Stimulated activated CD4-positive, alpha-beta T cell treated with anti-CD3 and anti-CD28 coated beads, Interleukin-12 subunit alpha, Interleukin-12 subunit beta, amount 100 ng/mL, for 48 hours (primary cell): Measurements from ENCODE around the gene CYP4V2.

Experiments used
- DNase-seq, 3 donors: peaks; one replicate each; pipeline ENCODE4 v3.0.0-alpha.2; 2020; ENCODE audit warnings: low read depth in 2 of 3, low spot score in 1 of 3

Gene CYP4V2

DNA sequence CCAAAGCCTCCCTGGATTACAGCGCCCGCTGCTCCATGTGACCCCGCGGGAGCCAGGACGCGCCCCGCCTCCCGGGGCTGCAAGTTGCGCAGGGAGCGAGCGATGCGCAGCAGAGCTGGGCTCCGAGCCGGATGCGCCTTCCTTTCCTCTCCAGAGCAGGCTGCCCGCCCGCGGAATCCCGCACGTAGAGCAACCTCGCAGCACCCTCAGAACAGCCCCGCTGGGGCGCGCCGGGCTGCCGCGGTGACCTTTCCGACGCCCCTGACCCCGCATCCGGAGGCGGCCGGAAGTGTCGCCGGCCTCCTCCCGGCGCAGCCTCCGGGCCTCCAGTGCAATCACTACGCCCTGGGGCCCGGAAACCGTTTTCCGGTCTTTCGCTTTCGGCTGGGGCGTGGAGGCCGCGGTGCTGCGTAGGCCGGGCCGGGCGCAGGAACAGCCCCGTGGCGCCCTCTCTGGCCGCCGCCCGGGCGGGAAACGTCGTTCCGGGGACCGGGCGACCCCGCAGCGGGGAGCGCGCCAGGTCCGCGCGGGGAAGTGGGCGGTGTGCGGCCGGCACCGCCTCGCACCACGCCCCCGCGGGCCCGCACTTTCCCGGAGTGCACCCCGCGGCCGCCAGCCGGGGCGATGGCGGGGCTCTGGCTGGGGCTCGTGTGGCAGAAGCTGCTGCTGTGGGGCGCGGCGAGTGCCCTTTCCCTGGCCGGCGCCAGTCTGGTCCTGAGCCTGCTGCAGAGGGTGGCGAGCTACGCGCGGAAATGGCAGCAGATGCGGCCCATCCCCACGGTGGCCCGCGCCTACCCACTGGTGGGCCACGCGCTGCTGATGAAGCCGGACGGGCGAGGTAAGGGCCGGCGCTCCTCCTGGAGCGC is at the start of gene CYP4V2:
TSS of gene CYP4V2 (plus strand) at position 368 of the 866 bp plus-strand sequence. CDS start at position 625, 257 bp downstream.
- peak; percentile 77 to 83 (median 80) for DNase-seq

DNA sequence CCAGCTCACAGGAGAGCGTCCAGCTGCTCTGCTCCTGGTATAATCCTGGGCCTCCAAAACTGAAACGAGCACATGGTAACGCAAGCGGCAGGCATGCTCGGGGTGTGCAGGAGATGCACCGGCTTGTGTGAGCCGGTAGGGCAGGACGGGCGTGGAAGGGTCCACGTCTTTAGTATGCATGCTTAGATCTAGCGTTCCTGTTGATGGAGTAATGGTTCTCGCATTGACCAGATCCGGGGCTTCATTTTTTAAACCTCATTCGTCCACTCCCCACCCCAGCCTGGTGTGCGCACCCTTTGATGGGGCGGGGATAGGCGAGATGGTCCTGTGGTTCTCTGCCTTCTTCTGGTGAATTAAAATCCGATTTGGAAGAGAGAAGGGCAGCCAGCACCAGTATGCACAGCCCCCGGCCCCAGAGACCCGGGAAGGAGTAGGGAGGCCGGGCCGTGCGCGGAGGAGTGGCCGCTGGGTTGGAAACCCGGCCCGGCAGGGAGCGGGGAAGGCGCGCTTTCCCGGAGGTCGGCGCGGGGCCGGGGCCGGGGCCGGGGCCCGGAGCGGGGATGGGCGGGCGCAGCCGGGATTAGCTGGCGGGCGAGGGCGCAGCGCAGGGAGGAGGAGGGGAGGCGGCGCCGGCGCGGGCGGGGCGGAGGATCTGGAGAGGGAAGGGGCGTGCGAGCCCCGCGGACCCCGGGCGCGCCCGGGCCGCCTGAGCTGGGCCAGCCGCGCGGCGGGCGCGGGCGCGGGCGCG is 47.0 kb upstream of the CYP4V2 start:
- no peak for DNase-seq

DNA sequence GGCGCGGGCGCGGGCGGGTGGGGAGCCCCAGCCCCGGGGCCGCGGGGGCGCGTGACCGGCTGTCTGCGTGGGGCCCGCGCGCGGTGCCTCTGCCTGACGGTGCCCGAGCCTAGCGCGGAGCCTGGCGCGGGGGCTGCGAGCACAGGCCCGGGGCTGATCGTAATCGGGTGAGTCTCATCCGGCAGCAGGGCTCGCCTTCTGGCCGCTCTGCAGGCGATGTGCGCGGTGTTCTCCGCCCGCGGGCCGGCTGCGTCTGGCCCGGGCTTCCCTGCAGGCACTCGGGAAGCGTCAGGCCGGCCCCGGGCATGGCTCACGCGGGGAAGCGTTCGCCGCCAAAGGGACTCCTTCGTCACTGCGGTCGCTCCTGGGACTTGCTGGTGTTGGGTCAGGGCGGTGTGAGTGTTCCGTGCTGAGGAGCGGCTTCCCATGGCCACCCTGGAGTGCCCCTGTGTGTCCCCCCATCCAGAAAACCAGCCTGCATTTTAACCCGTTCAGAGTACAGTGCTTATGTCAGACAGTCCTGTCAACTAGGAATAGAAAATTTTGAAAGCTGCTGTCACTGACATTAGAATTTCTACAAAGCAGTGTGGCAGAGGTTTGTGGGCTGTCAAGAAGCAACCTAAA is 46.3 kb upstream of the CYP4V2 start:
- DNase-seq: peak in 1 of 3 donors; percentile 12

DNA sequence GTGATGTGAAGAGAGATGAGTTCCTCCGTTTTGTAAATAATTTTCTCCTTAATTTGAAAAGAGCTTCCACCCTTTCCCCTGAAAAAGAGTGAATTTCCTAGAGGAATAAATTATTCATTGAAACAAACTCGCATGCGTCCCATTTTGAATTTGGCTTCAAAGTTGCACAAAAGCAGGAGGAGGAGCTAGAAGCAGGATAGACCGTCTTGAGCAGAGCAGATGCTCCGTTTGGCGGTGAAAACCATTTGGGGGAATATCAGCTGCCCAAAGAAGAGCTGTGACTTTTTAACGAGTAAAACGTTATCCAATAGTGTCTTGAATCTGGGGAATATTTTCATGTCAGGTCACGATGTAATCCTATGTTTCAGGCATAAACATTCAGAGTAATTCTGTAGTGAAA is 44.9 kb upstream of the CYP4V2 start:
- no peak for DNase-seq

DNA sequence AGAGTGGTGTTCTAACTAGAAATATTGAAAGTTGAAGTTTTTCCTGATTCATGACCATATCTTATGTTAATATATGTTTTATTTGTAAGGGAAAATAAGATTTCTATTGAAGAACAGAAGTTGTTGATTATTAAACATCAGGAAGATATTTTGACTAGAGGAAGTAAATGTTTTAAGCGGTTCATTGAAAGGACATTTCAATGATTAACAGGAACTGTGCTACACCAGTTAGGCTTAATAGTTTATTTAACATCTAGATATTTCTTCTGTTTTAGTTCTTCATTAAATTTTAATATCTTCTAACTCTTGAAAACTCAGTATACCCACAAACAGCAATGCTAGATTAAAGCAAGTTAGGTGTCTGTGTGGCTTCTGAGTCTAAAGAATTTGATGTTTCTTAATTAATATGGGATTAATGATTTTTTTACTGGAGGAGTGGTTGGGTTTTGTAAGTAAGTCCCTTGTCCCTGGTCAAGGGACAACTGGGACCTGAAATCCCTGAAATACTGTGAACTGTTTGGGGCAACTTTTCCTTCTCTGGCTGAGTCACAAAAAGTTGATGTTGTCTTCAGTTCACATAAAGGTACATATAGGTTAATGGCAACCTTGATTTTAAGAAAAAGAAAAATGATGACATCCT is 42.9 kb upstream of the CYP4V2 start:
- DNase-seq: no peak

DNA sequence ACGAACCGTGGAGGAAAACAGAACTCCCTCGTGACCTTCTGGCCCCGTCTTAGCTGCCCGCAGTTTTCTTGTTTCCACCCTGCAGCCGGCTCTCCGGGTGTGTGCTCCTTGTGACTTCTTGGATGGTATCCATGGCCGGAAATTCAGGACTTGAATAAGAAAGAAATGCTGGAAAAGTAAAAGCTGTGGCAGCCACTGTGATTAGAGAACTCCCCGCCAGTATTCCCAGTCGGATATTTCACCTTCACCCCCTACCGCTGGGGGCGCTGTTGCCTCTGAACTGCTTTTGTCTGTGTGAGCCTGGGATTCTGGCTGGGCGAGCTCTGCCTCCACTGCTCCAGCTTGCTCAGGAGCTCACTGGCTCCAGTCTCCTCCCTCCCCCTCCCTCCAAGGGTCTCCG is 41.5 kb upstream of the CYP4V2 start:
- DNase-seq: peak in 1 of 3 donors; percentile 20

DNA sequence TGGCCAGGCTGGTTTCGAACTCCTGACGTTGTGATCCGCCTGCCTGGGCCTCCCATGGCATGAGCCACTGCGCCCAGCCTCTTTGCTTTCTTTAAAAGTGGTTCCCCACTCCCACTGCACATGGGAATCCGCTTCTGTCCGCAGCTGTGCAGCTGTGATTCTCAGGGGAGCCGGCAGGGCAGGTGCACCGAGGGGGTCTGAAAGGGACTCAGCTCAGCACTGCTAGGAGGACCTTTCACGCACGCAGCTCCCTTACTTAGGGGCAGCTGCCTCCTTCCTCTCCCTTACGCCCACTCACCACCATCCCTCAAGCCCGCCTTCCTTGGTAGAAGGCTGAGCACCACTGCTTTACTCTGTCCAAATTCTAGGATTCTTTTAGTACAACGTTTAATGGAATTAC is 40.4 kb upstream of the CYP4V2 start:
- DNase-seq: no peak

DNA sequence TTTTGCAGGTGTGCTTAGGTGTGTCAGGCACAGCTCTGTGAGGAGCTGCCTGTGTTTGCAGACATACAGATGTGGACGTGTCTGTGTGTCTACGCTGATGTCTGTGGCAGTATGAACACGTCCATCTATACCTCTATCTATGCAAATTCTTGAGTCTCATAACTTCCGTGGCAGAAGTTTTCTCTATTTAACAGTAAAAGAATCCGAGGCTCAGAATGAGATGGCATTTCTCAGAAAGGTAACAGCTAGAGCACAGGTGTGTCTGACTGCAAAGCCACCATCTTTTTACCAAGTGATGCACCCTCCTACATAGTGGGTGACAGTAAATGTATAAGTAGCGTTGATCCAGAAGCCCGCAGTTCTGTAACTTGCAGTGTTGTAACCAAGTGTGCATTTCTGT is 39.9 kb upstream of the CYP4V2 start:
- no peak for DNase-seq

DNA sequence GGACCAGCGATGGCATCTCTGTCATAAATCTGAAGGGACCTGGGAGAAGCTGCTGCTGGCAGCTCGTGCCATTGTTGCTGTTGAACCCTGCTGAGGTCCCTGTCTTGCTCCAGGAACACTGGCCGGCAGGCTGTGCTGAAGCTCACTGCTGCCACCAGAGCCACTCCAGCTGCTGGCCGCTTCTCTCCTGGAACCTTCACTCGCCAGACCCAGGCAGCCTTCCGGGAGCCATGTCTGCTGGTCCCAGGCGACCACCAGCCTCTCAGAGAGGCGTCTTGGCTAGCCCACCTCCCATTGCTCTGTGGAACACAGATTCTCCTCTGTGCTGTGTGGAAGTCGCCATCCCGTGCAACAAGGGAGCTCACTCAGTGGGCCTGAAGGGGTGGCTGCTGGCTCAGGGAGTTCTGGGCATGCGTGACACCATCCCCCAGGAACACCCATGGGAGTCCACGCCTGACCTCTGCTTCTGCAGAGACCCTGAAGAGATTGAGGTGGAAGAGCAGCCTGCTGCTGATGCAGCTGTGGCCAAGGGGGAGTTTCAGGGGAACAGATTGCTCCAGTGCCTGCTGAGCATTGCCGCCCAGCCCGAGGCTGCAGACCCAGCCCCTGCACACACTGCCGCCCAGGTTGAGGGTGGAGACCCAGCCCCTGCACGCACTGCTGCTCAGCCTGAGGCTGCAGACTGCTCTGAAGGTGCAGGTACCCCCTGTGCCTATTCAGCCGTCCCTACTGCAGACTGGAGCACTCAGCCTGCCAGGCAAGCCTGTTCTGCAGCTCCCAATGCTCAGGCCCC is 33.1 kb upstream of the CYP4V2 start:
- no peak for DNase-seq

DNA sequence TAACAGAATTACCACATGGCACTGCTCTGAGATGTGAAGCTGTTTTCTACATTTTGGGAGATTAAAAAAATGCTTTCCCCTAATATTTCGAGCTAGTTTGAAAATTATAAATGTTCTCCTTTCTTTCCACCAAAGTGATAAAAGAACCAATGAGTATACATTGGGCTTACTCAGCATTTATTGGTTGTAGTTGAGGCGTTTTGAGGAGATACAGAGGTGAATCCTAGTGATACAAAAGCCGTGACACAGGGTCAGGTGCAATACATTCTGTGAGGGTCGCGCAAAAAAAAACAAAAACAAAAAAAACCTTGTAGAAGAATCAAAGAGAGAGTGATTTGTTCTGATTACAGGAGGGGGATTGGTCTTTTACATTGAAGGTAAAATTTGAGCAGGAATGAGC is 32.4 kb upstream of the CYP4V2 start:
- DNase-seq: no peak

DNA sequence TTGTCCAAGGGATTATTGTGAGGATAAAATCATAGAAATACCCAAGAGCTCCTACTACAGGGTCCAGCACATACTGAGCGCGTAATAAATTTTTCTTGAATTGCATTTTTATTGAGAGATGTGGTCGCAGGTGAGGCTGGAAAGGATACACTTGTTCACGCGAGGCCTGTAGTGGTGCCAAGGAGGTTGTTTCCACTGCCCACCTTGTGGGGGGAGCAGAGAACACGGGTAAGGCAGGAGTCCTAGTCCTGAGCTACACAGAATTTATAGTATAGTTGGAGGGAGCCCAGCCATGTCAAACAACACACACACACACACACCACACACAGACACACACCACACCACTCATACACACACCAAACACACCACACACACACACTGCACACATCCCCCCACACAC is 31.8 kb upstream of the CYP4V2 start:
- DNase-seq: no peak

DNA sequence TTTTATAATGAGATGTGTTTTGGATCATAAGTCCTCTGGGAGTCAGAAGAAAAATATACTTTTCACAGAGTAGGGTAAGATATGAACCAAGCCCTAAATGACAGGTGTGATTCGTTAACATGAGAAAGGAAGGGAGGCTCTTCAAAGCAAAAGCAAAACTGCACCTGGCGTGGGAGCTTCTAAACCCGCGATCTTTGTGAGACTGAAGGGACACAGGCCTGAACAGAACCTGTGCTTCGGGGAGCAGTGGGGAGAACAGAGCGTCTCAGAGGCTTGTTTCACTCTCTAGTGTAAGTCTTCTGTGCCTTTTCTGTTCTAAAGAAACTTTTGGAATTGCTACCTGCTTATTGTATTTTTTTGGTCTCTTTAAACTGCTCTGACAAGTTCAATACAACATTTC is 30.2 kb upstream of the CYP4V2 start:
- no peak for DNase-seq

DNA sequence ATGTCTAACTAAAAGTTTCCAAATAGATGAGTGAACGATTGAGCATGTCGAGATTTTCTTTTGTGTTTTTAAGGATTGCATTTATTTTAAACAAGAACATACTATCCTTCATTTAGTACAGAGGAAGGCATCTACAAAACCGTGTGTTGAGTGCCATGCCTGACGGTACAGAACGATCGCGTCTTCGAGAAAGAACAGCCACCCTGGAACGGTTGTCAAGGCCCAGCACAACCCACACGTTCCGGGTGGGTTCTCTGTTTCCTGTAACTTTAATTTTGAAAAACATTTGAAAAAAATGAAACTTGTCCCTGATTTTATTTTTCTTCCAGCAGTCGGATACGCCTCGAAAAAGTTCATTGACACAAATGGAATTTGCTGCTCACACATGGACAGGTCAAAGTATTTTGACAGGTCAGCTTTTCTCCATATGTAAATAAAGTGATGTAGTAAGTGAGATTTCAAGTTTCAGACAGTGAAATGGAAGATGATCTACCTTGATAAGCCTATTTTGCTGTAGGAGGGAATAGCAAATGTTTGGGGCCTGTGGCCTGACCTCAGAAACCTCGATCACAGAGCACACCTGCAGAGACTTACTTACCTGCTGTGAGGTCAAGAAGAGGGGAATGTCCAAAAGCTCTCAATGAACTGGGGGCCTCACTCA is 24.4 kb upstream of the CYP4V2 start:
- DNase-seq: no peak

DNA sequence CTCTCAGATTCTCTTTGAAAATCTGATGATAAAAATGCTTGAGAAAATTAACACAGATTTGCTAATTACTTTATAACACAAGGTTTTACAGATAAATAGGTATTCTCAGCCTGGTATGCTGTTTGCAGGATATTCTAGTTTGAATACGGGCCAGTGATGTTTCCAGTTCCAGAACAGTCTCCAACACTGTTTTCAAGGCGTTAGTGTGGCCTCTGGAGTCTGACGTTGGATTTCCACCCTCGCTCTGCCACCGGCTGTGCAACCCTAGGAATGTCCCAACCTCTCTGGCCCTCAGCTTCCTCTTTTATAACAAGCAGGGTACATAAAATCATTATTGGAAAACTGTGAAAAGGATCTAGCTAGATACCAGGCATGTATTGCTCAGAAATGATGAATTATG is 23.8 kb upstream of the CYP4V2 start:
- no peak for DNase-seq

DNA sequence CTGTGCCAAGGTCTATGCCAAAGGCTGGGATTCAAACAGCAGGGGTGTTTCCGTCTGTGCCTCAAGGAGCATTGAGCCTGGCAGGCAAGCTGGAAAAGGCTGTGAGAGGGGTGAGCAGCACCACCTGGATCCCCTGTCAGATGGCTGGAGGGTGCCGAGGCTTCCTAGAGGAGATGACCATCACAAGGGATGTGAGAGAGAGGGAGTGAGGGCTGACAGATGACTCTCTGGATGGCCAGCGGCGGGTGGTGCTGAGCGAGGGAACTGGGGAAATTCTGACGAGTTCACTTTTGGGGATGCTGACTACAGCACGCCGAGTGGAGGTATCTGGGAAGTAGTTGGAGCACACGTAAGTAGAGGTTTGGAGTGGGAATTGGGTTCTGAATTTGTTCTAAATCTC is 22.6 kb upstream of the CYP4V2 start:
- DNase-seq: no peak

DNA sequence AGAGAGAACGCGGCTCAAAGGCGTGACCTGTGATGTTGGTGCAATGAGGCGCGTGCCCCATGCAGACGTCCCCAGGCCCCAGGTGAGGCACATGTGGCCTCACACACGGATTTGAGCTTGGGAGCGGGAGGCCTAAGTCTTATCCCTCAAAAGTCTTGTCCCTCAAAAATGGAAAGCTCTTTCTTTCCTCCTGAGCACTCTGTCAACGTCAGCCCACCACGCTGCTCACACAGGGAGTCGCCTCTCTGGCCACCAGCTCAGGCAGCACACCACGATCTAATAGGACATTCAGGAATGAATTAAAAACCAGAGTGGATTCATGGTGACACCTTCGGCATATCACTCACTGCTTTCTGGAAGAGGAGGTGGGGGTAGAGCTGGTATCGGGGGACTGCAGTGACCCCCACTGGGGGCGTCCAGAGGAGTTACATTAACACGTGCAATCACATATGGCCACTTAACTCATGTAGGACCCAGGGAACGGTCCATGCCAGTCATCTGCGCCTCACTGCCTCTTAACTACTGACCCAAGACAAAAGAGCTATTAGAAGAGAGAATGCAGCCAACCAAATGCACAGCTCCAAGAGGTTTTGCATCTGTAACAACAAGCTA is 21.9 kb upstream of the CYP4V2 start:
- DNase-seq: no peak

DNA sequence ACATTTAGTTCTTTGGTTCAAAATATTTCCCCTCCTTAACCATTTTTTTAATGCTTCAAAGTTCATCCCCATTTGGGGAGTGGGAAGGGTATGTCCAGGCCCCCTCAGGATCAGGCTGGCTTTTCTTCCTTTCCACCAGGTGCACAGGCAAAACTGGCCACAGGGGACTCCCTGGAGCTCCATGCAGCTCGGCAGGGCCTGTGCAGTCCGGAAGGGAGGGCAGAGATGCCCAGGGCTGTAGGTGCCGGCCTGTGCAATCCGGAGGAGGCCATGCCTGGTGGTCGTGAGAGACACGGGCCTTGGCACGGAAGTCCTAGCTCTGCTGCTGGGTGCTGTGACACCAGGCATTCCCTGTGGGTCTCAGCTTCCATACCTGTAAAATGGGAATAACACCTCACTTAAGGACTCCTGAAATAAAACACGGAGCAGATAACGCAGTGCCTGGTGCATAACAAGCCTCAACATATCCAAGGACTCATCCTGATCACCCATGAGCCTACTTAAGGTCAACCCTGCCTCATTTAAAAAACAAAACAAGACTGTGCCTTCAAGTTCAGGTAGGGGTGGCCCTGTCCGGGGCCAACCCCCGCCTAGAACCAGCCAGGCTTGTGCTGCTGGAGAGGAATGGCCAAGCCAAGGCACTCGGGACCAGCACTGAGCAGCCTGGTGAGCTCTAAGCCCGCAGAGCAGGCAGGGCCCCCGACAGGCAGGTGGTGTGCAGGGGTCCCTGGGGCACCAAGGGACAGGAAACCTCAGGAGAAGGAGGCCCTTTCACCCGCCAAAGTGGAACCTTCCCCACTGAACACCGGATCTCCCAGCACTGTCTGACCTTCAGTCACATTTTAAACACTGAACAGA is 21.2 kb upstream of the CYP4V2 start:
- DNase-seq: no peak

DNA sequence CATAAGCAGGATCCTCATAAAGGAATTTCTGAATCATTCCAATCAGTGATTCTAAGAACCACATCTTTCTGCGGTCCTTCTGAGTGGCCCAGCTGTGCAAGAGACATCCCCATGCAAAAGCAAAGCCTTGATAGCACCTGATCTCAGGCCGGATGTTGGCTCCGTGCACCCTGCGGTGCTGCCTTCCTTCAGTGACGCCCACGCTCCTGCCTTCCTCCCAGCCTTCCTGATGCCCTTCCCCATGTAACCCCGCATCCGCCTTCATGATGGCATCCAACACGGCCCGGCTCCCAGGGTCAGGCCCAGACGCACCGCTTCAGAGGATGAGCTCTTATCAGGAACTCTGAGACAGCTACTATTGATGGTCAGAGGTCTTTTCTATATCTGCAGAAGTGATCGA is 20.4 kb upstream of the CYP4V2 start:
- DNase-seq: no peak

DNA sequence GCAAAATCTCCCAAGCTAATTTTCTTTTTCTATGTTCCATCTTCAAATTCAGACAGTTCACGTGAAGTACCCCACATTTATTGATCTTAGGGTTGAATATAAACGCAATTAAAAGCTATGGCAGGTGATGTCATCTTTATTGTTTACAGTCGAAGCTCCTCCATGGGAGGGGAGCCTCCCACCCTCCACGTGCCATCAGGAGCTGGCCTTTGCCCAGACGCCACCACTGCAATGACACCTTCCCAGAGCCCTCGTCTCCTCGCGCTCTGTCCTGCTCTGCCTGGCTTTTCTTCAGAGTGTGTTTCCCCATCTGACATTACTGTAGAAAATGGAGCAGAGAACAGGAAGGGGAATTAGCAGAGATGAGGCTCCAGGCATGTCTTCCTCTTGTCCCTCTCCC is 18.8 kb upstream of the CYP4V2 start:
- no peak for DNase-seq
